ENCODE results near the gene FUZ. TPM values are rescaled to one million over a fixed set of nuclear protein-coding genes. Genes with fewer than 3 reads are reported as not detected.

The FUZ gene
- total and polyA plus RNA-seq, 7 donors: 7.4 to 32.9 (median 21.0) TPM

GRCh38 chr19:49839713-49840112 lies 26.6 kb upstream of the FUZ start:
- Histone ChIP-seq H3K27me3 (no peaks in the 10 kb centered on the region), H3K36me3 (peaks cover 18 to 46% (median 36%) of the 10 kb centered on the region in 4 donors), H3K4me1 (peaks cover 0 to 16% (median 7%) of the 10 kb centered on the region in 4 donors), H3K27ac (peak overlapping the region in 3 of 4 donors; percentile 67 to 73 (median 69)), H3K9me3 (no peaks in the 10 kb centered on the region), H3K4me3 (no peak overlapping the region)
- no peak for DNase-seq
- intact Hi-C loops (cut with DNase I): no loop called here
- 94 to 97% methylated on average over 11 of the region's 11 CpGs for WGBS, 2 donors
- TF ChIP-seq POLR2AphosphoS5 (IDR thresholded peaks at IDR 0.05) (peak in 2 of 4 donors; percentile 43 to 58), POLR2A (IDR thresholded peaks at IDR 0.05) (no peak), EP300 (IDR thresholded peaks at IDR 0.05) (no peak)

DNA sequence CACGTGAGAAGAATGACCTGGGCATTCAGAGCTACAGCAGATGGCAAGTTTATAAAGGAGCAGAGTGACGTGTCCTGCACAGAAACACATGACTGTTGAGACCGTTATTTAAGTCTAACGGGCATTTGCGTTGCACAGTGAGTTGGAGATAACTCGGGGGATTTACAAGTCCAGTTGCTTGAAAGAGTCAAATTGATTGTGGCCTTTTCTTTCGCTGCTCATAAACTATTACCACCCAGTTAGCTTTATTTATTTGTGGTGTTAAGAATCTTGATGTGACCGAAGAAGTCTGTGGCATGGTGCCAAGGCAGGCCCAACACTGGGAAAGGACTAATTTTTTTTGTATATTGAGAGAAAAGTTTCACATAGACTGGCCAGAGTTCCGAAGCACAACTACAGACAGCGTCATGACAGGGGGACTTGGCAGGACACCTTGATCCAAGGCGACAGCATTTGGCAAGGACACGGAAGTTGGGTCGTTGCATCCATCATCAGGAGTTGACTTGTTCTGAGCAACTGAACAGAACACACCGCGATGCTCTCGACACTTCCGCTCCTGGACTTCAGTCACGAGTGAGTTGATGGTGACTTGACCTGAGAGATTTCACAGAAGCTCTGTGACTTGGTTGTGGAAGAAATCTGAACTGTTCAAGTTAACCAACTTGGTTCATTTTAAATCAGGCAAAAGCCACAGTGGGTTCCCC lies 25.9 kb upstream of the FUZ start:
- TF ChIP-seq POLR2AphosphoS5 (IDR thresholded peaks at IDR 0.05) (peak in 1 of 4 donors; percentile 8), CTCF (IDR thresholded peaks at IDR 0.05) (no peak)
- peaks cover 21 to 53% (median 42%) of the 10 kb centered on the region in 4 donors for H3K36me3 ChIP-seq
- H3K27ac ChIP-seq: peak overlapping the region in 3 of 4 donors; percentile 67 to 73 (median 69)
- no peak overlapping the region for H3K4me3 ChIP-seq
- intact Hi-C loops (cut with DNase I): no loop called here
- no peaks in the 10 kb centered on the region for H3K9me3 ChIP-seq
- no peaks in the 10 kb centered on the region for H3K27me3 ChIP-seq
- no peak for DNase-seq
- WGBS, 2 donors: 90 to 91% methylated on average over 18 of the region's 18 CpGs
- peaks cover 0 to 16% (median 7%) of the 10 kb centered on the region in 4 donors for H3K4me1 ChIP-seq

GRCh38 chr19:49837425-49837824 lies 24.3 kb upstream of the FUZ start:
- no peak for DNase-seq
- Histone ChIP-seq H3K27ac (no peak overlapping the region), H3K36me3 (peaks cover 31 to 69% (median 58%) of the 10 kb centered on the region in 4 donors), H3K4me3 (no peak overlapping the region), H3K9me3 (no peaks in the 10 kb centered on the region), H3K27me3 (no peaks in the 10 kb centered on the region), H3K4me1 (peaks cover 0 to 16% (median 7%) of the 10 kb centered on the region in 4 donors)
- WGBS, 2 donors: 96 to 98% methylated on average over 9 of the region's 9 CpGs
- no peak for TF ChIP-seq EP300 (IDR thresholded peaks at IDR 0.05)
- no peak for TF ChIP-seq POLR2A (IDR thresholded peaks at IDR 0.05)
- TF ChIP-seq POLR2AphosphoS5 (IDR thresholded peaks at IDR 0.05): no peak
- no peak for TF ChIP-seq CTCF (IDR thresholded peaks at IDR 0.05)
- intact Hi-C loops (cut with DNase I): no loop called here

DNA sequence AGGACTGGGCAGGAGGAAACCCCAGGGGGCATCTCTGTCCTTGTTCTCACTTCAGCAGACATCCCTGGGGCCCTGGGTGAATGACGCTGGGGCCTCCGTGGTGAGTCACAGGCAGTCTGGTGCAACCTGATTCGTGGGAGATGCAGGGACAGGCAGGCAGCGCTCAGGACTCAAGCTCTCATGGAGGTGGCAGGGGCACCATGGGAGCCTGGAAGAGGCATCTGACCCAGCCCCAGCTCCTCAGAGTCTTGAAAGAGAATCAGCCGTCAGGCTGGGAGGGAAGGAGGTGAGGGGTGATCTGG lies 23.9 kb upstream of the FUZ start:
- Histone ChIP-seq H3K36me3 (peaks cover 31 to 74% (median 62%) of the 10 kb centered on the region in 4 donors), H3K27me3 (no peaks in the 10 kb centered on the region)
- intact Hi-C loops (cut with DNase I): no loop called here

GRCh38 chr19:49836176-49837008 lies 23.3 kb upstream of the FUZ start:
- no peak overlapping the region for H3K4me3 ChIP-seq
- H3K27ac ChIP-seq: no peak overlapping the region
- DNase-seq: no peak
- H3K27me3 ChIP-seq: no peaks in the 10 kb centered on the region
- H3K36me3 ChIP-seq: peaks cover 32 to 80% (median 68%) of the 10 kb centered on the region in 4 donors
- intact Hi-C loops (cut with DNase I): no loop called here
- 97% methylated on average over 20 of the region's 20 CpGs for WGBS, 2 donors
- TF ChIP-seq CTCF (IDR thresholded peaks at IDR 0.05) (no peak), POLR2AphosphoS5 (IDR thresholded peaks at IDR 0.05) (no peak), POLR2A (IDR thresholded peaks at IDR 0.05) (no peak), EP300 (IDR thresholded peaks at IDR 0.05) (no peak)
- H3K9me3 ChIP-seq: no peaks in the 10 kb centered on the region
- H3K4me1 ChIP-seq: peaks cover 0 to 16% (median 7%) of the 10 kb centered on the region in 4 donors

More for the DNA sequence above, 23.9 kb upstream of the FUZ start:
- TF ChIP-seq EP300 (IDR thresholded peaks at IDR 0.05) (no peak), POLR2A (IDR thresholded peaks at IDR 0.05) (no peak)
- H3K4me1 ChIP-seq: peaks cover 0 to 16% (median 7%) of the 10 kb centered on the region in 4 donors
- no peak overlapping the region for H3K27ac ChIP-seq
- no peak for DNase-seq
- WGBS, 2 donors: 91 to 95% methylated on average over 5 of the region's 5 CpGs
- no peak overlapping the region for H3K4me3 ChIP-seq
- H3K9me3 ChIP-seq: no peaks in the 10 kb centered on the region

Data from sigmoid colon (tissue), 7 donors.